ENCODE measurements around the gene CSNK1E.
"Not testable (repeated sequence)": the region's sequence is repeated elsewhere in the genome, so short reads cannot be mapped to it uniquely, and the experiment has no call there.

- not testable (repeated sequence) for TF ChIP-seq EZH2, EZH2phosphoT487 (IDR thresholded peaks at IDR 0.05)
- TF ChIP-seq, protein P1, sequence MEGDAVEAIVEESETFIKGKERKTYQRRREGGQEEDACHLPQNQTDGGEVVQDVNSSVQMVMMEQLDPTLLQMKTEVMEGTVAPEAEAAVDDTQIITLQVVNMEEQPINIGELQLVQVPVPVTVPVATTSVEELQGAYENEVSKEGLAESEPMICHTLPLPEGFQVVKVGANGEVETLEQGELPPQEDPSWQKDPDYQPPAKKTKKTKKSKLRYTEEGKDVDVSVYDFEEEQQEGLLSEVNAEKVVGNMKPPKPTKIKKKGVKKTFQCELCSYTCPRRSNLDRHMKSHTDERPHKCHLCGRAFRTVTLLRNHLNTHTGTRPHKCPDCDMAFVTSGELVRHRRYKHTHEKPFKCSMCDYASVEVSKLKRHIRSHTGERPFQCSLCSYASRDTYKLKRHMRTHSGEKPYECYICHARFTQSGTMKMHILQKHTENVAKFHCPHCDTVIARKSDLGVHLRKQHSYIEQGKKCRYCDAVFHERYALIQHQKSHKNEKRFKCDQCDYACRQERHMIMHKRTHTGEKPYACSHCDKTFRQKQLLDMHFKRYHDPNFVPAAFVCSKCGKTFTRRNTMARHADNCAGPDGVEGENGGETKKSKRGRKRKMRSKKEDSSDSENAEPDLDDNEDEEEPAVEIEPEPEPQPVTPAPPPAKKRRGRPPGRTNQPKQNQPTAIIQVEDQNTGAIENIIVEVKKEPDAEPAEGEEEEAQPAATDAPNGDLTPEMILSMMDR (IDR thresholded peaks at IDR 0.05): not testable (repeated sequence)
These were observed 47.9 kb upstream of the CSNK1E start for GRCh38 chr22:38365174-38365573.

All from neural progenitor cell (in vitro differentiated cells).